Peyer's patch (tissue), 4 donors: ENCODE data around the gene IFNA6. TPM values are rescaled to one million over a fixed set of nuclear protein-coding genes. Genes with fewer than 3 reads are reported as not detected.

Experiments
- DNase-seq, 3 donors: peaks; one replicate each; pipeline ENCODE4 v3.0.0-alpha.2; 2017 to 2019
- H3K27ac ChIP-seq, 4 donors: fragments of 200-600 bp; sonication (generic); one replicate each; pipeline ENCODE4 v1.5.1; 2016 to 2019
- H3K27me3 ChIP-seq, 2 donors: fragments of 200-600 bp; sonication (generic); one replicate each; pipeline ENCODE4 v1.5.1; 2019
- H3K36me3 ChIP-seq, 3 donors: fragments of 200-600 bp; sonication (generic); one replicate each; pipeline ENCODE4 v1.5.1; 2016 to 2019
- H3K4me1 ChIP-seq, 4 donors: fragments of 200-600 bp; sonication (generic); one replicate each; pipeline ENCODE4 v1.5.1; 2016 to 2019
- H3K4me3 ChIP-seq, 4 donors: fragments of 200-600 bp; sonication (generic); 1 replicate in 3 of 4; 2 replicates in 1 of 4; pipeline ENCODE4 v1.5.1; 2016 to 2019; ENCODE audit warnings: mild to moderate bottlenecking in 1 of 4
- H3K9me3 ChIP-seq, 4 donors: fragments of 200-600 bp; sonication (generic); one replicate each; pipeline ENCODE4 v1.5.1; 2016 to 2019; ENCODE audit warnings: mild to moderate bottlenecking in 1 of 4
- POLR2A ChIP-seq, 2 donors: fragments of 450-650 bp; IDR thresholded peaks; one replicate each; pipeline ENCODE4 v1.5.1; 2017; ENCODE audit warnings: antibody characterized with exemption in 2 of 2, mild to moderate bottlenecking in 2 of 2, moderate library complexity in 2 of 2
- total RNA-seq, 4 donors: library from RNA; depleted of rRNA; stranded (reverse); fragments of >200 nt; gene quantifications; one replicate each; pipeline ENCODE4 v1.1.0, GENCODE V29; 2016
- TF ChIP-seq, protein P1 (sequence below), 6 experiments: fragments of 450-650 bp in 4 of 6; fragments of 200-600 bp in 2 of 6; sonication (generic) in 1 of 6; IDR thresholded peaks; one replicate each; pipeline ENCODE4 v1.5.1; 2017 to 2019; ENCODE audit warnings: antibody characterized with exemption in 6 of 6, mild to moderate bottlenecking in 3 of 6, moderate library complexity in 1 of 6

Gene IFNA6
- total RNA-seq, 4 donors from 2014 or later: not detected

GRCh38 chr9:21322911-21323461 is 27.7 kb downstream of the IFNA6 start:
- H3K27me3 ChIP-seq: no peaks in the 10 kb centered on the region
- H3K27ac ChIP-seq: no peak overlapping the region
- DNase-seq: no peak
- peaks cover 0 to 24% (median 0%) of the 10 kb centered on the region in 3 donors for H3K36me3 ChIP-seq
- no peak overlapping the region for H3K4me3 ChIP-seq
- no peaks in the 10 kb centered on the region for H3K9me3 ChIP-seq
- no peak for TF ChIP-seq POLR2A (IDR thresholded peaks at IDR 0.05)
- TF ChIP-seq, protein P1, sequence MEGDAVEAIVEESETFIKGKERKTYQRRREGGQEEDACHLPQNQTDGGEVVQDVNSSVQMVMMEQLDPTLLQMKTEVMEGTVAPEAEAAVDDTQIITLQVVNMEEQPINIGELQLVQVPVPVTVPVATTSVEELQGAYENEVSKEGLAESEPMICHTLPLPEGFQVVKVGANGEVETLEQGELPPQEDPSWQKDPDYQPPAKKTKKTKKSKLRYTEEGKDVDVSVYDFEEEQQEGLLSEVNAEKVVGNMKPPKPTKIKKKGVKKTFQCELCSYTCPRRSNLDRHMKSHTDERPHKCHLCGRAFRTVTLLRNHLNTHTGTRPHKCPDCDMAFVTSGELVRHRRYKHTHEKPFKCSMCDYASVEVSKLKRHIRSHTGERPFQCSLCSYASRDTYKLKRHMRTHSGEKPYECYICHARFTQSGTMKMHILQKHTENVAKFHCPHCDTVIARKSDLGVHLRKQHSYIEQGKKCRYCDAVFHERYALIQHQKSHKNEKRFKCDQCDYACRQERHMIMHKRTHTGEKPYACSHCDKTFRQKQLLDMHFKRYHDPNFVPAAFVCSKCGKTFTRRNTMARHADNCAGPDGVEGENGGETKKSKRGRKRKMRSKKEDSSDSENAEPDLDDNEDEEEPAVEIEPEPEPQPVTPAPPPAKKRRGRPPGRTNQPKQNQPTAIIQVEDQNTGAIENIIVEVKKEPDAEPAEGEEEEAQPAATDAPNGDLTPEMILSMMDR (IDR thresholded peaks at IDR 0.05): no peak
- no peaks in the 10 kb centered on the region for H3K4me1 ChIP-seq

- Histone ChIP-seq H3K4me1 (no peaks in the 10 kb centered on the region), H3K36me3 (peaks cover 0 to 24% (median 0%) of the 10 kb centered on the region in 3 donors), H3K9me3 (no peaks in the 10 kb centered on the region), H3K27me3 (no peaks in the 10 kb centered on the region), H3K4me3 (no peak overlapping the region), H3K27ac (no peak overlapping the region)
- TF ChIP-seq POLR2A (IDR thresholded peaks at IDR 0.05): no peak
- DNase-seq: no peak
Observed at GRCh38 chr9:21320465-21320864, 30.2 kb downstream of the IFNA6 start.

DNA sequence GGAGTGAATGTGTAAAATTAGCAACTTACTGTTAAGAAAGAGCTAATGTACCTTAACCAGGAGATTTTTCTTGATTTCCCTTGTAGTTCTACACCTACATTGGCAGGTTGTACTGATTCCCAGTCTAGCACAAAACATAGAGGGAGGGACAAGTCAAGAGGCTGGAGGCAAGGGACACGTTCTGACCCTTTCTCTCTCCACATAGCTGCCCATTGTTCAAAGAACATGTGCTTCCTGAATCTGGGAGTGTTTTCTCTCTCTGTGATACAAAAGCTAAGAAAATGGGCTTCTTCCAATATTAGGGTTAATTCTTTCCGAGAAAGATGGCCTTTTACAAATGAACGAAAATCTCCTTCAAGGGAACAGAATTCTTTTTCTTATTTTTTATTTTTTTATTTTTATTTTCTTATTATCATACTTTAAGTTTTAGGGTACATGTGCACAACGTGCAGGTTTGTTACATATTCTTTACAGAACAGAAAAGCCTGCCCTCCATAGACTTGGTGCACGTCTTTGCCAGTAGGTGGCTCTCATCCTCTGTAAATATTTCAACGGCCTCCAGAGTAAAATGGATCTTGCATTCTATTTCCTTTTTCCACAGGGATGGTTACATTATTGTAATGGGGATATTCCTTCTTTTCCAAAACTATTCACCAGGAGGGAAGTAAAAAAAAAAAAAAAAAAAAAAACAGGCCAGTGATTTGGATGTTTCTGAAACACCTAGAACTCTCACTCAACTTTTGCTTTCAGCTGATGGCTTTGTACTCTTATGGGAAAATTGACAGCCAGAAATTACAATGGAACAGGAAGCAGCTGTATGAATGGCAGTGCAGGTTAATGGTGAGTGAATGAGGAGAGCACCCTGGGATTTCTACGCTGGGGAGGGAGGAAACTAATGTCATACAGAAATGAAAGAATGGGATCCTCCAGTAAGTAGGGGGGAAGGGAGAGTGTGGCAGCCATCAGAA is 32.4 kb downstream of the IFNA6 start:
- no peak overlapping the region for H3K27ac ChIP-seq
- H3K4me3 ChIP-seq: no peak overlapping the region
- no peak for TF ChIP-seq POLR2A (IDR thresholded peaks at IDR 0.05)
- TF ChIP-seq, protein P1 (IDR thresholded peaks at IDR 0.05): peak; percentile 22 to 73 (median 63)
- H3K9me3 ChIP-seq: no peaks in the 10 kb centered on the region
- no peaks in the 10 kb centered on the region for H3K4me1 ChIP-seq
- H3K36me3 ChIP-seq: peaks cover 0 to 16% (median 0%) of the 10 kb centered on the region in 3 donors
- H3K27me3 ChIP-seq: no peaks in the 10 kb centered on the region
- peak in 1 of 3 donors; percentile 66 for DNase-seq

GRCh38 chr9:21316860-21317259 is 33.8 kb downstream of the IFNA6 start:
- TF ChIP-seq POLR2A (IDR thresholded peaks at IDR 0.05): no peak
- TF ChIP-seq, protein P1 (IDR thresholded peaks at IDR 0.05): no peak
- Histone ChIP-seq H3K9me3 (no peaks in the 10 kb centered on the region), H3K27ac (no peak overlapping the region), H3K4me3 (no peak overlapping the region), H3K36me3 (peaks cover 0 to 2% (median 0%) of the 10 kb centered on the region in 3 donors), H3K27me3 (no peaks in the 10 kb centered on the region), H3K4me1 (no peaks in the 10 kb centered on the region)
- DNase-seq: no peak

DNA sequence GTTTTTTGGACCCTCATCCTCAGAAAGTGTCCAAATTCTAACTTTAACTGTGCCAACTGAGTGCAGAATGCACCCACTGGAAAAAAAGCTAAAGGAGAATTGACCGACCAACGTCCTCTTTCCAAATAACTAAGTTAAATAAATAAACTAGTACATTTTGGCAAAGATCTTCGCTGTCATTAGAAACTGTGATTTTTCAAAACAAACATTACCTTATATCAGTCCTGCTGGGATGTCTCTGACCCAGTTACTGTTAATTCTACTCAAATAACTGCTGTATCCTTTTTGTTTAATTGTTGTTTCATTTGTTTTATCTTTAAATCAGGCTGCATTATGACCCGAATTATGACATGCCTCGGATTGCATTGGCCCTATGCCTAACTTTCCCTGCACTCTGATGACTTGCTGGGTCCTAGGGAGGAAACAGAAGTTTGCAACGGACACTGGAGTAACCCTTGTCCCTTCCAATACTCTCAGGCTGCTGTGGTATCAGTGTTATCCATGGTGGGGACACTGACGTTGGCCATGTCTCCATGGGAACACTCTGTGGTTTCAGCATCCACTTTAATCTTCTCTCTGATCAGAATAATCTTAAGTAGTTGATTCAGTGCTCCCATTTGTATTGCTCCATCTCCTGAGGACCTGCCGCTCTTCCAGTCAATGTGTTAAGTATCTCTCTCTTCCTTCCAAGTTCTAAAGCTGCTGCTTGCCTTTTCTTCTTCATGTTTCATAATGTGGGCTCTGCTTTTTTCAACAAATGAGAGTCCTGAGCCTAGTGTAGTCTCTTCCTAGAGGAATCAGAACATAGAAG is 34.5 kb downstream of the IFNA6 start:
- H3K36me3 ChIP-seq: no peaks in the 10 kb centered on the region
- H3K27ac ChIP-seq: no peak overlapping the region
- no peaks in the 10 kb centered on the region for H3K9me3 ChIP-seq
- H3K4me3 ChIP-seq: no peak overlapping the region
- no peaks in the 10 kb centered on the region for H3K27me3 ChIP-seq
- DNase-seq: no peak
- no peaks in the 10 kb centered on the region for H3K4me1 ChIP-seq
- TF ChIP-seq, protein P1 (IDR thresholded peaks at IDR 0.05): no peak
- no peak for TF ChIP-seq POLR2A (IDR thresholded peaks at IDR 0.05)
